DND-41 (cell line): ENCODE results near the gene MTM1.

ENCODE experiments used
- ATAC-seq: fragments of 200-7000 bp; cut with Tn5 transposase; 3 replicates; pipeline ENCODE4 v1.9.1; 2021; ENCODE audit warnings: low read depth; ENCODE audit not compliant: insufficient read depth
- DNase-seq: peaks from one replicate; pipeline ENCODE4 v3.0.0-alpha.2; 2020
- H2AFZ ChIP-seq: 2 replicates; pipeline ENCODE4 v1.6.0; 2012; ENCODE audit warnings: low read depth, low read length
- H3K27ac ChIP-seq: 2 replicates; pipeline ENCODE4 v1.5.1; 2012; ENCODE audit warnings: low read length, inconsistent platforms
- H3K27me3 ChIP-seq: fragments of 200-600 bp; sonication (generic); 2 replicates; pipeline ENCODE4 v1.6.0; 2012; ENCODE audit warnings: low read length, mild to moderate bottlenecking, inconsistent platforms; ENCODE audit not compliant: insufficient read depth, poor library complexity
- H3K36me3 ChIP-seq: 2 replicates; pipeline ENCODE4 v1.5.1; 2012; ENCODE audit warnings: low read length, inconsistent platforms; ENCODE audit not compliant: insufficient read depth
- H3K4me1 ChIP-seq: 2 replicates; pipeline ENCODE4 v1.5.1; 2012; ENCODE audit warnings: mild to moderate bottlenecking, low read length; ENCODE audit not compliant: insufficient read depth
- H3K4me2 ChIP-seq: 2 replicates; pipeline ENCODE4 v1.6.0; 2012; ENCODE audit warnings: mild to moderate bottlenecking, moderate library complexity, low read length, inconsistent platforms; ENCODE audit not compliant: insufficient read depth
- H3K4me3 ChIP-seq, 2 experiments: fragments of 200-600 bp in 1 of 2; shearing (Covaris generic) in 1 of 2; 2 replicates each; pipeline ENCODE4 v1.5.1; 2012 to 2016; ENCODE audit warnings: inconsistent platforms in 2 of 2, low read length in 2 of 2, mild to moderate bottlenecking in 2 of 2, low read depth in 1 of 2, moderate library complexity in 1 of 2
- H3K79me2 ChIP-seq: 2 replicates; pipeline ENCODE4 v1.6.0; 2012; ENCODE audit warnings: low read length, inconsistent platforms; ENCODE audit not compliant: insufficient read depth
- H3K9ac ChIP-seq: 2 replicates; pipeline ENCODE4 v1.6.0; 2012; ENCODE audit warnings: low read depth, mild to moderate bottlenecking, inconsistent platforms, low read length, moderate library complexity
- H3K9me3 ChIP-seq: 2 replicates; pipeline ENCODE4 v1.5.1; 2012; ENCODE audit warnings: low read length, moderate library complexity, mild to moderate bottlenecking, inconsistent platforms; ENCODE audit not compliant: insufficient read depth, severe bottlenecking
- H4K20me1 ChIP-seq: 2 replicates; pipeline ENCODE4 v1.6.0; 2012; ENCODE audit warnings: low read length; ENCODE audit not compliant: insufficient read depth
- EZH2 ChIP-seq: IDR thresholded peaks from 3 replicates; pipeline ENCODE4 v1.6.1; 2012; ENCODE audit warnings: borderline replicate concordance, low read depth, mild to moderate bottlenecking, moderate library complexity, low read length, inconsistent platforms; ENCODE audit not compliant: severe bottlenecking
- TF ChIP-seq, protein P1 (sequence below): IDR thresholded peaks from 2 replicates; pipeline ENCODE4 v1.5.1; 2012; ENCODE audit warnings: borderline replicate concordance, low read length, moderate library complexity, mild to moderate bottlenecking; ENCODE audit not compliant: poor library complexity, severe bottlenecking; ENCODE audit errors: extremely low read depth

The MTM1 gene

DNA sequence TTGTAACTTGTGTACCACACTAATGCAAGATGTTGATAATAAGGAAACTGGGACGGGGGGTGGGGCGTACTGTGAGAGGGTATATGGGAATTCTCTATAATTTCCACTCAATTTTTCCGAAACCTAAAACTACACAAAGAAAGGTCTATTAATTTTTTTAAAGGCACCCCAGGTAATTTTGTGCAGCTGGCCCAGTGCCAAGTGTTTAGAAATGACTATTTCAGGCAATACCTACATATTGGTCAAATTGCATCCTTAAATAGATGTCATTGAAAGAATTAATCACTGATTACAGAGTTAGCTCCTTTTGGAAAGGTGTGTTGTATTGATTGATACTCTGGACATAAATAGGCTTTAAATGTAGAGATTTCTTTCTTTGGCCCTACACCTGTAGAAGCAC, 114.7 kb downstream of the MTM1 start:
- Histone ChIP-seq H3K9ac (no peak overlapping the region), H3K4me1 (peaks cover 2% of the 10 kb centered on the region; the same call in 1 of the 2 replicates), H4K20me1 (no peaks in the 10 kb centered on the region), H3K27ac (no peak overlapping the region), H3K4me3 (no peak overlapping the region), H2AFZ (no peak overlapping the region), H3K27me3 (no peaks in the 10 kb centered on the region), H3K4me2 (no peak overlapping the region), H3K36me3 (no peaks in the 10 kb centered on the region), H3K9me3 (no peaks in the 10 kb centered on the region), H3K79me2 (no peaks in the 10 kb centered on the region)
- no peak for ATAC-seq
- TF ChIP-seq EZH2, result no peak
- DNase-seq, result no peak

DNA sequence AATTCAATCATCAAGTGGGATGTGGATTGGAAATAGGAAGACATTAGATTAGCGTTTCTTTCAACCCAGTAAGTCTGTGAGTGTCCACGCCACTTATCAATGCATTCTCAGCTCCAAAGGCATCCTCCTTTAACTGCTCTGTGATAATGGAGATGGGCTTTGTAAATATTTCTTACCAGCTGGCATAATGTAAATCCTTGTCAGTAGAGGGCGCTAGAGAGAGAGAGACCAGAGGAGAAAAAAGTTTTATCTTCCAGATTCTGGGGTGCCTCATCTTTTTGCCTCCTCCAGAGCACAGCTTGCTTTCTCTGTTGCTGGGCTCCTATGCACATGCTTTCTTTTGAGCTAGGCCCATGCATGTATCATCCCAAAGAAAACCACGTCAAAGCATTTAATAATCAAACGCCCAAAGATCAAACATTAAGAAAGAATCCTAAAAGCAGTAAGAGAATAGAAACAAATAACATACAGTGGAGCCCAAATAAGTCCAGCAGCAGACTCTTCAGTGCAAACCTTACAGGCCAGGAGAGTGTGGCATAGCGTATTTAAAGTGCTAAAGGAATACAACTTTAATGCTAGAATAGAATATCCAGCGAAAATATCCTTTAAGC, 115.2 kb downstream of the MTM1 start:
- peak; percentile 82 for ATAC-seq
- H3K79me2 ChIP-seq, result no peaks in the 10 kb centered on the region

DNA sequence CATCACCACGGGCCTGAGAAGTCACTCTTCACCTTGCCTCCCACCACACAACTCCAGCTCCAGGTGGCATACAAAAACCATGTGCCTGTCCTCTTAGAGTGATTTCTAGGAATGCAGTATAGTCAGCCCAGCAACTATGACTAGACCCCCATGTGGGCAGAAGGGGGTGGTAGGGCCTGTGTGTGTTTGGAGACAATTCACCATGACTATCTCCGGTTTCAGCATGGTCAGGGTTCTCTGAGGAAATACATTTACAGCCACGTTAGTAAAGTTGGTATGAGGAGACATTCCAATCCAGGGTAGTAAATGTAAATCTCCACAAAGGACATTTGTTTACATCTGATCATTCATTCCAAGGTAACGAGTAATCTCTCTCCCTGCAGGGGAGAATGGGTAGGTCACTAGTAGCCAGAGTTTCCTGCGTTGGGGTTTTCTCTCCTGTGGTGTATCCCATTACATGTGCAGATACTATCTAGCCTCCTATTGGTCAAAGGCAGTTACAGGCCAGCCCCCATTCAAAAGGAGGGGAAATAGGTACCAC, 120.6 kb downstream of the MTM1 start:
- no peaks in the 10 kb centered on the region for H3K27me3 ChIP-seq
- peaks cover 43% of the 10 kb centered on the region for H3K4me1 ChIP-seq
- H3K79me2 ChIP-seq, result peaks cover 12% of the 10 kb centered on the region
- no peaks in the 10 kb centered on the region for H3K9me3 ChIP-seq
- H3K4me3 ChIP-seq, result no peak overlapping the region
- DNase-seq (peak; percentile 50), ATAC-seq (peak; percentile 12; the same call in 2 of the 3 replicates)
- H3K36me3 ChIP-seq, result no peaks in the 10 kb centered on the region
- TF ChIP-seq, protein P1, sequence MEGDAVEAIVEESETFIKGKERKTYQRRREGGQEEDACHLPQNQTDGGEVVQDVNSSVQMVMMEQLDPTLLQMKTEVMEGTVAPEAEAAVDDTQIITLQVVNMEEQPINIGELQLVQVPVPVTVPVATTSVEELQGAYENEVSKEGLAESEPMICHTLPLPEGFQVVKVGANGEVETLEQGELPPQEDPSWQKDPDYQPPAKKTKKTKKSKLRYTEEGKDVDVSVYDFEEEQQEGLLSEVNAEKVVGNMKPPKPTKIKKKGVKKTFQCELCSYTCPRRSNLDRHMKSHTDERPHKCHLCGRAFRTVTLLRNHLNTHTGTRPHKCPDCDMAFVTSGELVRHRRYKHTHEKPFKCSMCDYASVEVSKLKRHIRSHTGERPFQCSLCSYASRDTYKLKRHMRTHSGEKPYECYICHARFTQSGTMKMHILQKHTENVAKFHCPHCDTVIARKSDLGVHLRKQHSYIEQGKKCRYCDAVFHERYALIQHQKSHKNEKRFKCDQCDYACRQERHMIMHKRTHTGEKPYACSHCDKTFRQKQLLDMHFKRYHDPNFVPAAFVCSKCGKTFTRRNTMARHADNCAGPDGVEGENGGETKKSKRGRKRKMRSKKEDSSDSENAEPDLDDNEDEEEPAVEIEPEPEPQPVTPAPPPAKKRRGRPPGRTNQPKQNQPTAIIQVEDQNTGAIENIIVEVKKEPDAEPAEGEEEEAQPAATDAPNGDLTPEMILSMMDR, result no peak
- TF ChIP-seq EZH2, result no peak
- peak overlapping the region; percentile 63 for H3K27ac ChIP-seq
- H3K9ac ChIP-seq, result no peak overlapping the region
- H3K4me2 ChIP-seq, result no peak overlapping the region
- H4K20me1 ChIP-seq, result no peaks in the 10 kb centered on the region
- no peak overlapping the region for H2AFZ ChIP-seq

More for the DNA sequence above, 115.2 kb downstream of the MTM1 start:
- no peak for TF ChIP-seq EZH2
- TF ChIP-seq, protein P1, result peak; percentile 72
- no peaks in the 10 kb centered on the region for H3K9me3 ChIP-seq
- H3K4me3 ChIP-seq, result no peak overlapping the region
- peak; percentile 31 for DNase-seq
- no peak overlapping the region for H3K9ac ChIP-seq
- H4K20me1 ChIP-seq, result no peaks in the 10 kb centered on the region
- H3K27ac ChIP-seq, result no peak overlapping the region
- H2AFZ ChIP-seq, result no peak overlapping the region
- H3K4me2 ChIP-seq, result no peak overlapping the region
- no peaks in the 10 kb centered on the region for H3K36me3 ChIP-seq
- no peaks in the 10 kb centered on the region for H3K27me3 ChIP-seq
- H3K4me1 ChIP-seq, result peaks cover 5% of the 10 kb centered on the region

DNA sequence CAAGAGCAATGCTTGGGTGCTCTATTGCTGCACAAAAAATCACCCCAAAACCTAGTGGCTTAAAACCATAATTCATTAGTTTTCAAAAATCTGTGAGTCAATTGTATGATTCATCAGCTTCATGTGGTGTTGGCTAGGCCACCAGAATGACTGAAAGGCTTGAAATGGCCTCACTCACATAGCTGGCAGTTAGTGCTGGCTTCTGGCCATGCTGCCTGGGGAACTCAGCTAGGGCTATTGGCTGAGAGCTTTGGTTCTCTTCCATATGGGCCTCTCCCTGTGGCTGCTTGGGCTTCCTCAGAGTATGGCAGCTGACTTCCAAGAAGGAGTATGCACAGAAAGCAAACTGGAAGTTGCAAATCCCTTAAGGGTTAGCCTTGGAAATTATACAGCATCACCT, 121.7 kb downstream of the MTM1 start:
- no peaks in the 10 kb centered on the region for H3K27me3 ChIP-seq
- no peak overlapping the region for H3K9ac ChIP-seq
- H2AFZ ChIP-seq, result no peak overlapping the region
- no peak overlapping the region for H3K4me3 ChIP-seq
- no peaks in the 10 kb centered on the region for H4K20me1 ChIP-seq
- TF ChIP-seq, protein P1, result no peak
- no peak for TF ChIP-seq EZH2
- peak overlapping the region; percentile 99 for H3K27ac ChIP-seq
- peaks cover 54% of the 10 kb centered on the region for H3K4me1 ChIP-seq
- ATAC-seq, result no peak
- H3K79me2 ChIP-seq, result peaks cover 24% of the 10 kb centered on the region
- H3K4me2 ChIP-seq, result no peak overlapping the region
- no peaks in the 10 kb centered on the region for H3K36me3 ChIP-seq
- DNase-seq, result no peak
- H3K9me3 ChIP-seq, result no peaks in the 10 kb centered on the region
